ENCODE results near the gene DMAP1.

DMAP1 gene

DNA sequence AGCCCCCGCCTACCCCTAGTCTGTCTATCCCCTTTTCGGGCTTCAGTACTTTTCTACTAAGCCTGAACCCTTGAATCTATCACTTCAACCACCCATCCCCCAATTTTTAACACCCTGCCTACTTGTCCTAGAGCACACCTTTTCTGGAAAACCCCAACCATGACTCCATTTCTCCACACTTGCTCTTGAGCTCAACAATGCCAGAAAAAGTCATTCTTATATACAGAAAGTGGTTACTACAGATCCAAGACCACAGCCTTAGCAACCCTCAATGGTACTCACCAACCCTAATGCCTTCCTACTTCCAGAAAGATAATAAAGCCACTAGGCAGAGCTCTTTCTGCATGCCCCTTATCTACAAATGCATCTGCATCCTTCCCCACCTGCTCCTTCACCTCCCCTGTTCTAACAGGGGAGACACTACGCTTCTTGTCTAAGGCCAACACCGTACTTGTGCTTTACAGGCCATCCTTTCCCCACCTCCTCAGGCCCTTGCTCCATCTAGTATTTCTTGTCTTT lies 41.2 kb downstream of the DMAP1 start:
- Mint-ChIP-seq H3K4me1 (peaks cover 5% of the 10 kb centered on the region), H3K9me3 (no peaks in the 10 kb centered on the region), H3K36me3 (peaks cover 11% of the 10 kb centered on the region), H3K27ac (no peak overlapping the region), H3K4me3 (no peak overlapping the region), H3K27me3 (no peaks in the 10 kb centered on the region)
- ATAC-seq (ENCODE audit: low read depth) = no peak
- DNase-seq (ENCODE audit: low spot score in 2 of 2) = no peak

DNA sequence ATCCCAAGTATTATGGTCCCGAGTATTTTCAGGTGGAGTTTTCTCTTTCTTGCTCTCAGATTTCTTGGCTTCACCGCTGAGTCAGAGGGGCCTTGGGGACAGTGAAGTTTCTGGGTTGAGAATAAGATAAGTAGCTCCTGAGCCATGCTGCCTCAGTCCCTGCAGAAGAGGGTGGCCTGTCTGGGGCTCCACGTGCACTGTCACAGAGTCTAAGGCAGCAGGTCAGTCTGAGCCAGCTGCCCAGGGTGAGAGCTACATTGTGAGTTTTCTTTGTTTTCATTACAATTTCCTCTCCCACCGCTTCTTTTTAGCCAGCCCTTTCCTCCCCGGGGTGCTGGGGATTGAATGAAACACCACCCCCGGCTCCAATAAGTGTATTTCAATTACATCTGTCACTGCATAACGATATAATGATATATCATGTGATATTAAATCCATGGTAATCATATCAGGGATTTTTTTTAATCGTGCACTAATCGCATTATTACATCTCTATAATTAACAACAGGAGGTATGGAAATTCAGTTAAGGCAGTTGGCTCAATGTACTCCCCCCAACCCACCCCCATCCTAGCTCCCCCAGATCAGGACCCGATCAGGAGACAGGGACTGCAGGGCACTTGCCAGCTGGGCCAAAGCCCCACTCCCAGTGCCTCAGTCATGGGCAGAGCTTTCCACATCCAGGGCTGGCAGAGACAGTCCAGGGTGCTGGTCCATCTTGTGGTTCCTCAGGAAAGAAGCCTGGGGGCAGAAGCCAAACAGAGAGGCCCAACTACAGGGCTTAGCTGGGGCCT lies 43.7 kb downstream of the DMAP1 start:
- Mint-ChIP-seq H3K9me3 (no peaks in the 10 kb centered on the region), H3K36me3 (peaks cover 8% of the 10 kb centered on the region), H3K27ac (no peak overlapping the region), H3K4me3 (no peak overlapping the region), H3K4me1 (peaks cover 7% of the 10 kb centered on the region), H3K27me3 (no peaks in the 10 kb centered on the region)
- ATAC-seq (ENCODE audit: low read depth) = no peak
- DNase-seq (ENCODE audit: low spot score in 2 of 2) = no peak

GRCh38 chr1:44259090-44259489 lies 45.8 kb downstream of the DMAP1 start:
- ATAC-seq (ENCODE audit: low read depth) = no peak
- H3K9me3 Mint-ChIP-seq = no peaks in the 10 kb centered on the region
- no peak overlapping the region for H3K4me3 Mint-ChIP-seq
- no peak overlapping the region for H3K27ac Mint-ChIP-seq
- H3K36me3 Mint-ChIP-seq = peaks cover 13% of the 10 kb centered on the region
- no peaks in the 10 kb centered on the region for H3K27me3 Mint-ChIP-seq
- peaks cover 9% of the 10 kb centered on the region for H3K4me1 Mint-ChIP-seq
- DNase-seq (ENCODE audit: low spot score in 2 of 2) = no peak

- Mint-ChIP-seq H3K27me3 (no peaks in the 10 kb centered on the region), H3K4me1 (peaks cover 9% of the 10 kb centered on the region), H3K36me3 (peaks cover 13% of the 10 kb centered on the region), H3K4me3 (no peak overlapping the region), H3K9me3 (no peaks in the 10 kb centered on the region), H3K27ac (no peak overlapping the region)
- DNase-seq (ENCODE audit: low spot score in 2 of 2) (no peak), ATAC-seq (ENCODE audit: low read depth) (no peak)
These were observed 47.5 kb downstream of the DMAP1 start for GRCh38 chr1:44260792-44261170.

DNA sequence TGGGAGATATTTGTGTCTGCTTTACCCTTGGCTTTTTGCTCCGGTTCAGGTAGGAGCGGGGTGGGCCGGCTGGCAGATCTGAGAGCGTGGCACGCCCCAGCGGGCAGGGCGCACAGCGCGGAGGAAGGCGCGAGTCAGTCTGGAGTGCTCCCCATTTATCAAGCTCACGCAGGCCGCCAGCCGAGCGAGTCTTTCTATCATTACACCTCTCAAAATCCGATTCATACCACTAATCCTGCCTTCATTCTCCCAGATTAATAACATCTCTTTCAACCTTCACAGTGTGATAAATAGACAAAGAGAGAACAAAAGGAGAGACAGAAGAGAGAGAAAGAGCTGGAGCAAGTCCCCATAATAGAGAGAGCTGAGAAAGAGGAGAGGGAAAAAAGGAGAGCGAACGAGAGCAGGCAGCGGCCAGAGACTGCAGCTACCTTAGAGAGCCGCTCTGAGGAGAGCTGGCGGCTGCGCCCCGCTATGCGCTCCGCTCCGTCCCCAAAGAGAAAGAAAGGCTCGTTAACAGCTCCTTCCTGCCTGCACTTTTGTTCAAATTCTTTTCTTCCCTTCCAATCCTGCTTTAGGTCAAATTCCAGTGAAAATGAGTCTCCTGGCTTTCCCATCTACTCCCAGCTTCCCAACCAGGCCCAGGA lies 48.0 kb downstream of the DMAP1 start:
- Mint-ChIP-seq H3K4me3 (no peak overlapping the region), H3K27me3 (no peaks in the 10 kb centered on the region), H3K27ac (no peak overlapping the region), H3K9me3 (no peaks in the 10 kb centered on the region), H3K4me1 (peaks cover 9% of the 10 kb centered on the region), H3K36me3 (peaks cover 11% of the 10 kb centered on the region)
- no peak for DNase-seq (ENCODE audit: low spot score in 2 of 2)
- no peak for ATAC-seq (ENCODE audit: low read depth)

DNA sequence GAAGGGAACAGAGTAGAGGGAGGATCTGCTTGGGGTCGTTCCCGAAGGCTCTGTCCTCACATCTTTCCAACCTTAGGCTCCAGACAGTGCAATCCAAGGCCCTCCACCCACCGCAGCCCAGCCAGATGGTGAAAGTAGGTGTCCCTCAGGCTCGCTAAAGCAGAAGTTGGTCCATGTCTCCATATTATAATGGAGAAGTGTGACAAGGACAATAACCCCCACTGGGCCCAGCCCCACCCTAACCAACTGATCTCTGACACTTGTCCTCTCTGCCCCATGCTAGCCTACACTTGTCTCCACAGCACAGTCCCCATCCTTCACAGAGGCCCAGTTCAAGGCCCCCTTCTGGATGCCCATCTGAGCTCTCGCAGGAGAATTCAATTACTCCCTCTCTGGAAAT lies 48.7 kb downstream of the DMAP1 start:
- peaks cover 9% of the 10 kb centered on the region for H3K4me1 Mint-ChIP-seq
- no peaks in the 10 kb centered on the region for H3K9me3 Mint-ChIP-seq
- no peak for DNase-seq (ENCODE audit: low spot score in 2 of 2)
- no peaks in the 10 kb centered on the region for H3K27me3 Mint-ChIP-seq
- no peak overlapping the region for H3K27ac Mint-ChIP-seq
- H3K4me3 Mint-ChIP-seq = no peak overlapping the region
- no peak for ATAC-seq (ENCODE audit: low read depth)
- peaks cover 10% of the 10 kb centered on the region for H3K36me3 Mint-ChIP-seq

DNA sequence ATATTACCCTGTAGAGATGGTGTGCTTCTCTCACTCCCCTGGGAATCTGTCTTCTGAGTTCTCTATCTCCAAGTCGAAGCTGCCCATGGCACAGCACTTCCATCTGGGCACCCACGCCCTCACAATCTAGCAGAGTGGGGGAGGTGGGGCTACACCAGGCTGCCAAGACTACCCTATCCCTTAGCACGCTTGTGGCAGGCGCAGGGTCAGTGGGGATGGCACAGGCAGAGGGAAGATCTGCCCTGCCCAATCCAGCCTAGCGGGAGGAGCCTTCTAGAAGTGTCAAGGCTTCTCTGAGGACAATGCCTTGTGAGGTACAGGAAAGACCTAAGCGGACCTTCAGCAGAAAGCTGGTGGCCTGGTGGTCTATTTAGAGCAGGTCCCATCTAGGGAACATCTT lies 49.1 kb downstream of the DMAP1 start:
- Mint-ChIP-seq H3K4me3 (no peak overlapping the region), H3K27me3 (no peaks in the 10 kb centered on the region), H3K9me3 (no peaks in the 10 kb centered on the region), H3K4me1 (peaks cover 9% of the 10 kb centered on the region), H3K27ac (no peak overlapping the region), H3K36me3 (peaks cover 10% of the 10 kb centered on the region)
- no peak for DNase-seq (ENCODE audit: low spot score in 2 of 2)
- ATAC-seq (ENCODE audit: low read depth) = no peak

- no peak overlapping the region for H3K27ac Mint-ChIP-seq
- no peaks in the 10 kb centered on the region for H3K27me3 Mint-ChIP-seq
- H3K36me3 Mint-ChIP-seq = peaks cover 10% of the 10 kb centered on the region
- H3K4me3 Mint-ChIP-seq = no peak overlapping the region
- no peaks in the 10 kb centered on the region for H3K9me3 Mint-ChIP-seq
- DNase-seq (ENCODE audit: low spot score in 2 of 2) (no peak), ATAC-seq (ENCODE audit: low read depth) (no peak)
- peaks cover 9% of the 10 kb centered on the region for H3K4me1 Mint-ChIP-seq
These were observed 49.7 kb downstream of the DMAP1 start for GRCh38 chr1:44262816-44263567.

- Mint-ChIP-seq H3K4me3 (no peak overlapping the region), H3K36me3 (peaks cover 6% of the 10 kb centered on the region), H3K4me1 (peaks cover 7% of the 10 kb centered on the region), H3K9me3 (no peaks in the 10 kb centered on the region), H3K27me3 (no peaks in the 10 kb centered on the region), H3K27ac (no peak overlapping the region)
- no peak for DNase-seq (ENCODE audit: low spot score in 2 of 2)
- ATAC-seq (ENCODE audit: low read depth) = no peak
These were observed 50.5 kb downstream of the DMAP1 start for GRCh38 chr1:44263568-44264450.

DNA sequence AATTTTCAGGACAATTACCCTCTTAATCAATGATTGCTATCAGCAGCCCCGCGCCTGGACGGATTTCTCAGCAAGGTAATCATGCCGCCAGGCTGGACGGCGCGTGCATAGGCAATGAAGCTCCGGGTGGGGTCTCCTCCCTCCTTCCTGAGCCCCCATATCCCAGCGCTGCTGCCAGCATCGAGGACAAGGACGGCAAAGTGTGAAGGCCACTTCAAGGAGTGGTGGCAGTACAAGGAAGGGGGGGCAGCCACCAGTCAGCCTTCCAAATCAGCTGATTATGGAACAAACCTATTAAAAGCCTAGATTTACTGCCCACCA lies 51.1 kb downstream of the DMAP1 start:
- DNase-seq (ENCODE audit: low spot score in 2 of 2) = no peak
- no peak for ATAC-seq (ENCODE audit: low read depth)
- Mint-ChIP-seq H3K27ac (no peak overlapping the region), H3K4me3 (no peak overlapping the region), H3K9me3 (no peaks in the 10 kb centered on the region), H3K27me3 (no peaks in the 10 kb centered on the region), H3K4me1 (peaks cover 7% of the 10 kb centered on the region), H3K36me3 (peaks cover 6% of the 10 kb centered on the region)

GRCh38 chr1:44265656-44266358 lies 52.5 kb downstream of the DMAP1 start:
- no peak overlapping the region for H3K4me3 Mint-ChIP-seq
- no peak for ATAC-seq (ENCODE audit: low read depth)
- DNase-seq (ENCODE audit: low spot score in 2 of 2) = no peak
- no peaks in the 10 kb centered on the region for H3K9me3 Mint-ChIP-seq
- no peaks in the 10 kb centered on the region for H3K27me3 Mint-ChIP-seq
- peaks cover 5% of the 10 kb centered on the region for H3K36me3 Mint-ChIP-seq
- peaks cover 4% of the 10 kb centered on the region for H3K4me1 Mint-ChIP-seq
- no peak overlapping the region for H3K27ac Mint-ChIP-seq

DNA sequence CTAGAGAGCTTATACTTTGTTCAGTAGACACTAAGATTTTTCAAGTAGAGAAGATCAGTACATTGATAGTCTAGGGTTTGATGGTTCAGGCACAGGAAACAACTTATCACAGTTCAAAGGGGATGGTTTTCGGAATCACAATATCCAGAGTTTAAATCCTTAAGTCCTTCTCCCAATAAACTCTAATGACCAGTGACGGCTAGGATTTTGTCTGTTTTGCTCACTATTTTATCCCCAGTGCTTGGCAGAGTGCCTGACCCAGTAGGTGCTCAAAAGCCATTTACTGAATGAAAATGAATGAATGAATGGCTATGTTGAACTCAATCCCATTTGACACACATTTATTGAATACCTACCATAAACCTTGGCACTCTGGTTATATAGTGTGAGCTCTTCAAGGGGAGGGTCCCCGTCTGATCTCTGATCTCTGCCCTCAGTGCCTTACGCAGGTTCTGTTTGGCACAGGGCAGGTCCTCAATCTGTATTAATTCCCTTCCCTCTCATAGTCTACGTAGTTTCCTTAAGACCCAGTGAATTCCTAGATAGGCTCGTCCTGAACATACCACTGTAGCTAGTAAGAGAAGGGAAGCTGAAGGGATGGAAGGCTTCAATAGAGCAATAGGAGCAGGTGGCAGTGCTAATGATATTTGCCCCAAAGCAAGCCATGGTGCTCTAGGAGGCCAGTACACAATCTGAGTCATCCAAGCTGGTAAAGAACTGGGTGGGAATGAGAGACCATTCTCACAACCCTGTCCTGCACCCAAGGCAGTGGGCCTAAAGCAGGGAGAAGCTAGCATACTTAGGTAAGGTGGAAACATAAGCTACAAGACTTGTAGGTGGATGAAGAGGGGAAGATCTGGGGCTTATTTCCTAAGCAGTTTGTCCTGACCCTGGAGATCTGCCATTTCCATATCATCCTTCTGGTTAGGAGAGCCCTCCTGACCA lies 53.4 kb downstream of the DMAP1 start:
- H3K4me1 Mint-ChIP-seq = peaks cover 7% of the 10 kb centered on the region
- H3K9me3 Mint-ChIP-seq = no peaks in the 10 kb centered on the region
- no peak overlapping the region for H3K4me3 Mint-ChIP-seq
- no peak for DNase-seq (ENCODE audit: low spot score in 2 of 2)
- H3K36me3 Mint-ChIP-seq = peaks cover 8% of the 10 kb centered on the region
- no peak for ATAC-seq (ENCODE audit: low read depth)
- no peak overlapping the region for H3K27ac Mint-ChIP-seq
- H3K27me3 Mint-ChIP-seq = no peaks in the 10 kb centered on the region
